Measurements from ENCODE around the gene CRTAC1.
A peak's percentile ranks its signal among the peaks of the same experiment; 100 is the strongest.

CRTAC1 gene

GRCh38 chr10:98039690-98040381 lies 9.4 kb upstream of the CRTAC1 start:
- Histone ChIP-seq H3K4me1 (no peaks in the 10 kb centered on the region), H3K9me3 (no peaks in the 10 kb centered on the region), H3K36me3 (no peaks in the 10 kb centered on the region), H3K4me3 (no peak overlapping the region), H3K27ac (no peak overlapping the region), H3K27me3 (peaks cover 0 to 84% of the 10 kb centered on the region in 2 donors)
- intact Hi-C loops (cut with DNase I; ENCODE audit: low total_unique reads), result loop anchor here (5.0 to 10.0 kb wide), 2 partner anchors 123 to 245 kb away; no protein-coding TSS in a partner anchor
- no peak for TF ChIP-seq CTCF (IDR thresholded peaks at IDR 0.05)
- no peak for DNase-seq

GRCh38 chr10:98038288-98038687 lies 7.9 kb upstream of the CRTAC1 start:
- no peak for TF ChIP-seq CTCF (IDR thresholded peaks at IDR 0.05)
- Histone ChIP-seq H3K27me3 (peaks cover 0 to 75% of the 10 kb centered on the region in 2 donors), H3K4me3 (no peak overlapping the region), H3K36me3 (no peaks in the 10 kb centered on the region), H3K27ac (no peak overlapping the region), H3K9me3 (no peaks in the 10 kb centered on the region), H3K4me1 (no peaks in the 10 kb centered on the region)
- no peak for DNase-seq
- intact Hi-C loops (cut with DNase I; ENCODE audit: low total_unique reads), result no loop called here

- Histone ChIP-seq H3K36me3 (no peaks in the 10 kb centered on the region), H3K4me3 (no peak overlapping the region), H3K9me3 (no peaks in the 10 kb centered on the region), H3K27me3 (peaks cover 0 to 64% of the 10 kb centered on the region in 2 donors), H3K27ac (no peak overlapping the region), H3K4me1 (peaks cover 0 to 9% (median 6%) of the 10 kb centered on the region in 4 donors)
- no peak for TF ChIP-seq CTCF (IDR thresholded peaks at IDR 0.05)
- DNase-seq, result no peak
- intact Hi-C loops (cut with DNase I; ENCODE audit: low total_unique reads), result no loop called here
These were observed 5.2 kb upstream of the CRTAC1 start for GRCh38 chr10:98035599-98035998.

GRCh38 chr10:98033515-98033914 lies 3.1 kb upstream of the CRTAC1 start:
- DNase-seq, result no peak
- Histone ChIP-seq H3K36me3 (no peaks in the 10 kb centered on the region), H3K4me1 (peaks cover 5 to 26% (median 23%) of the 10 kb centered on the region in 4 donors), H3K27me3 (peaks cover 0 to 69% of the 10 kb centered on the region in 2 donors), H3K9me3 (no peaks in the 10 kb centered on the region), H3K4me3 (no peak overlapping the region), H3K27ac (no peak overlapping the region)
- TF ChIP-seq CTCF (IDR thresholded peaks at IDR 0.05), result no peak
- intact Hi-C loops (cut with DNase I; ENCODE audit: low total_unique reads), result no loop called here

- Histone ChIP-seq H3K27ac (no peak overlapping the region), H3K36me3 (no peaks in the 10 kb centered on the region), H3K27me3 (peaks cover 0 to 66% of the 10 kb centered on the region in 2 donors), H3K4me1 (peaks cover 5 to 26% (median 23%) of the 10 kb centered on the region in 4 donors), H3K4me3 (peak overlapping the region in 1 of 2 donors; percentile 58), H3K9me3 (no peaks in the 10 kb centered on the region)
- DNase-seq, result no peak
- intact Hi-C loops (cut with DNase I; ENCODE audit: low total_unique reads), result no loop called here
- TF ChIP-seq CTCF (IDR thresholded peaks at IDR 0.05), result no peak
These were observed 1.0 kb upstream of the CRTAC1 start for GRCh38 chr10:98031440-98031839.

Measured in tibial artery (tissue), 4 donors.